Coronary artery (tissue), 2 donors: Measurements from ENCODE around the gene RAD9A.
A peak's percentile ranks its signal among the peaks of the same experiment; 100 is the strongest.

Source experiments
- DNase-seq: peaks from one replicate; pipeline ENCODE4 v3.0.0-alpha.2; 2017; ENCODE audit warnings: low spot score
- H3K27ac ChIP-seq, 2 donors: fragments of 200-600 bp; sonication (generic); one replicate each; pipeline ENCODE4 v1.5.1; 2016 to 2019
- H3K4me3 ChIP-seq: fragments of 200-600 bp; sonication (generic); 2 replicates; pipeline ENCODE4 v1.5.1; 2016; ENCODE audit warnings: mild to moderate bottlenecking, moderate library complexity
- TF ChIP-seq, protein P1 (sequence below): fragments of 200-600 bp; sonication (generic); IDR thresholded peaks from one replicate; pipeline ENCODE4 v1.5.1; 2019; ENCODE audit warnings: antibody characterized with exemption

Gene RAD9A

DNA sequence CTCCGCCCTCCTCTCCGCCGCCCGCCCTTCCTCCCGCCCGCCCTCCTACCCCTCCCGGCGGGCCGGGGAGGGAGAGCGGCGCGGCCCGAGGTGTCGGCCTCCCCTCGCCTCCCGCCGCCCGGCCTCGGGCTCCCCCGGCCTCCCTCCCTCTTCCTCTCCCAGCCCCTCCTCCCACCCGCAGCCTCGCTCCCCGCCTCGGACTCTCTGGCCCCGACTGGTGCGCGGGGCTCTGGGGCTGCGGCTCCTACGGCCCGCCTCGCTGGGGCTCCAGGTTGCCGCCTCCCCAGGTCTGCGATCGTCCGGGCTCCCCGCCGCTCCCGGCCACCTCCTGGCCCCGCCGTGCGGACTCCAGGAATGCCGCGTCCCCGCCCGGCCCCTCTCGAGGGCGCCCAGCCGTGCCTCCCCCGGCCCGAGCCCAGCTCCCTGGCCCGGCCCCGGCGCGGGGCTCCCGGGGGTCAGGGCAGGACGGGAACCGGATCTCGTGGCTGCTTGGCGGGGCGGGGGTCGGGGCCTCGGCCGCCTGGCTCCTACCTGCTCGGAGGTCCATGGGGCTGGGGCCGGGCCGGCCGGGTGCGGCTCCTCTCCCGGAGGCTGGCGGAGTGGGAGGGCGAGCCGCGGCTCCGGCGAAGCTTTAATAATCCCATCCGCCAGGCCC is 18.7 kb upstream of the RAD9A start, which contains the start of gene CLCF1:
TSS of gene CLCF1 (minus strand) at position 606 of the 655 bp plus-strand sequence. CDS start at position 547, 59 bp downstream.
- no peak for DNase-seq
- Histone ChIP-seq H3K4me3 (peak within 1 kb of the TSS; percentile 88), H3K27ac (peak within 1 kb of the TSS; percentile 85 to 93)
- TF ChIP-seq, protein P1, sequence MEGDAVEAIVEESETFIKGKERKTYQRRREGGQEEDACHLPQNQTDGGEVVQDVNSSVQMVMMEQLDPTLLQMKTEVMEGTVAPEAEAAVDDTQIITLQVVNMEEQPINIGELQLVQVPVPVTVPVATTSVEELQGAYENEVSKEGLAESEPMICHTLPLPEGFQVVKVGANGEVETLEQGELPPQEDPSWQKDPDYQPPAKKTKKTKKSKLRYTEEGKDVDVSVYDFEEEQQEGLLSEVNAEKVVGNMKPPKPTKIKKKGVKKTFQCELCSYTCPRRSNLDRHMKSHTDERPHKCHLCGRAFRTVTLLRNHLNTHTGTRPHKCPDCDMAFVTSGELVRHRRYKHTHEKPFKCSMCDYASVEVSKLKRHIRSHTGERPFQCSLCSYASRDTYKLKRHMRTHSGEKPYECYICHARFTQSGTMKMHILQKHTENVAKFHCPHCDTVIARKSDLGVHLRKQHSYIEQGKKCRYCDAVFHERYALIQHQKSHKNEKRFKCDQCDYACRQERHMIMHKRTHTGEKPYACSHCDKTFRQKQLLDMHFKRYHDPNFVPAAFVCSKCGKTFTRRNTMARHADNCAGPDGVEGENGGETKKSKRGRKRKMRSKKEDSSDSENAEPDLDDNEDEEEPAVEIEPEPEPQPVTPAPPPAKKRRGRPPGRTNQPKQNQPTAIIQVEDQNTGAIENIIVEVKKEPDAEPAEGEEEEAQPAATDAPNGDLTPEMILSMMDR = no peak

- H3K4me3 ChIP-seq = peak overlapping the region; percentile 88
- DNase-seq = peak; percentile 94
- TF ChIP-seq, protein P1 = peak; percentile 16
- peak overlapping the region; percentile 85 to 93 for H3K27ac ChIP-seq
Observed at GRCh38 chr11:67373648-67374570, 17.9 kb upstream of the RAD9A start.

- TF ChIP-seq, protein P1 = no peak
- peak overlapping the region; percentile 85 to 93 for H3K27ac ChIP-seq
- no peak for DNase-seq
- peak overlapping the region; percentile 88 for H3K4me3 ChIP-seq
Observed at GRCh38 chr11:67374571-67375281, 17.1 kb upstream of the RAD9A start.

DNA sequence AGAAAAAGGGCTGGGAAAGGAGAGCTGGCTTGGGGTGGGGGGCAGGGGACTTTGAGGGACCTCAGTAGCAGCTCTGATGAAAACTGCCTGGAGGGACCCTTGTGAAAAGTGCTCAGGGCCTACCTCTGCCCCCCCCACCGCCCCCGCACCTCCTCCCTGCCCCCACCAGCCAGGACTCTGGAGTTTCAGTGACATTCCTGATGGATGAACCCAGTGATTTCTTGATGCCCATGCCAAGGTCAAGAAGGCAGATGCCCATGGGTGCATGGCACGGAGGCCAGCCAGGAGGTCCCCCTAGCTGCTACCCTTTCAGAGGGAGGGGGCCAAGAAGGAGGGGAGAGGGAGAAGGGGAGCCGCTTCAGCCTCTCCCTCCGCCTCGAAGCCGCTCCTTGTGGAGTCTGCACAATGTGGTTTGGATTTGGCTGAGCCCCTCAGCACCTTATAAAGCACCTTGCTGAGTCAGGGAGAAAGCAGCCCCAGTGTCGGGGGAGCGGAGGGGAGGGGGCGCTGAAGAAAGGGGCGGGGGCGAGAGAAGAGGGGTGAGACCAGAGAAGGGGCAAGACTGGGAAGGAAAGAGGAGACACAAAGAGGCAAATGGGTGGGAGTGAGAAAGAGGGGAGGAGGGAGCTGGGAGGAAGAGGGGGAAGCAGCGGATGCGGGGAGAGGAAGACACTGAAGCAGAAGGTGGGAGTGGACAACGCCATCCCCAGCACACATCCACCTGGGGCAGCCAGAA is 16.3 kb upstream of the RAD9A start:
- no peak for DNase-seq
- Histone ChIP-seq H3K4me3 (no peak overlapping the region), H3K27ac (peak overlapping the region in 1 of 2 donors; percentile 44)
- TF ChIP-seq, protein P1 = no peak

DNA sequence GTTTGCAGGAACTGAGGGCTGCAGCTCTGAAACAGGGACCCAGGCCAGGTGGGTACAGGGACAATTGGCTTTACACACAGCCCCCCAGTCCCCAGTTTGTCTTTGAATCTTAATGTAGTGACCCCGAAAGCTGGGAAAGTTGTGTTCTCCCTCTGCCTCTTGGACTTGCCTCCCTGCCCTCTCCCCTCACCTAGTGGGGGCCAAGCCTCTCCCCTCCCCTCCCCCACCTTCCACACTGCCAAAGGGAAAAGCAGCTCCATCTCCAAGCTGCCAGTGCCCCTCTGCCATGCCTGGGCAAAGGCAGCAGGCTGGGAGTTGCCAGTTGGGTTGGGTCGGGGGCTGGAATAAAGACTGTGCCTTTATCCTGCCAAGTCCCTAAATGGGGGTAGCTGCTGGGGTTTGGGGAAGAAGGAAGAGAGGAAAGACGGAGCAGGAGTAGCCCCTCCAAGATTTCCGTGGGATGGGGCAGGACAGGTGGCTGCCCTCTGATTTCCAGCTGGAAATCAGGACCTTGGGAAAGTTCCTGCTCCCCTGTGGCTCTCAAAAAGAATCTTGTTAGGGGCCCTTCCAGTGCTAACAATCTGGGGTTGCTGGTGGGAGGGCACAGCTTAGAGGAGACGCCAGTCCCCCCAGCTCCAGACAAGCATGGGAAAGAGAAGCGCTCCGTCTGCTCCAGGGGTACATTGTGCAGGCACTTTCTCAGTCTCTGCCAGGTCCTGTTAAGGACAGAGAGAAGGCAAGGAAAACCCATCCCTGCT is 15.5 kb upstream of the RAD9A start:
- no peak overlapping the region for H3K27ac ChIP-seq
- no peak overlapping the region for H3K4me3 ChIP-seq
- no peak for DNase-seq
- TF ChIP-seq, protein P1 = no peak
